Fibroblast of the aortic adventitia (primary cell): ENCODE data around the gene GPX8. TPM values are rescaled to one million over a fixed set of nuclear protein-coding genes. Genes with fewer than 3 reads are reported as not detected.
A peak's percentile ranks its signal among the peaks of the same experiment; 100 is the strongest.

ENCODE experiments used
- DNase-seq: peaks from one replicate; pipeline ENCODE4 v3.0.0-alpha.2; 2010; ENCODE audit warnings: low read depth
- H3K4me3 ChIP-seq: 2 replicates; pipeline ENCODE4 v1.5.1; 2011; ENCODE audit warnings: low read depth, mild to moderate bottlenecking, control low read depth, low read length, moderate library complexity
- CTCF ChIP-seq: IDR thresholded peaks from 2 replicates; pipeline ENCODE4 v1.5.1; 2011; ENCODE audit warnings: mild to moderate bottlenecking, low read length, control low read depth, inconsistent platforms; ENCODE audit not compliant: insufficient read depth
- total RNA-seq: library from RNA; depleted of rRNA; stranded (reverse); fragments of >200 nt; gene quantifications from 2 replicates; pipeline ENCODE4 v1.2.3, GENCODE V29; 2012; ENCODE audit warnings: low replicate concordance

The GPX8 gene
- total RNA-seq = 79.7 and 244 TPM in 2 replicates

GRCh38 chr5:55159763-55160492 is at the start of gene GPX8:
Gene GPX8, plus strand, starts transcription at chr5:55160171. Its CDS starts 22 bp downstream, at chr5:55160193.
- peak; percentile 93 for DNase-seq
- peak; percentile 63 for TF ChIP-seq CTCF
- peak within 1 kb of the TSS; percentile 68 for H3K4me3 ChIP-seq

GRCh38 chr5:55110217-55110616 is 49.8 kb upstream of the GPX8 start:
- TF ChIP-seq CTCF = no peak
- no peak for DNase-seq
- no peak overlapping the region for H3K4me3 ChIP-seq

GRCh38 chr5:55113327-55113726 is 46.6 kb upstream of the GPX8 start:
- no peak overlapping the region for H3K4me3 ChIP-seq
- no peak for TF ChIP-seq CTCF
- DNase-seq = no peak

GRCh38 chr5:55114061-55114460 is 45.9 kb upstream of the GPX8 start:
- no peak for DNase-seq
- TF ChIP-seq CTCF = no peak
- no peak overlapping the region for H3K4me3 ChIP-seq

GRCh38 chr5:55123365-55123764 is 36.6 kb upstream of the GPX8 start:
- DNase-seq = no peak
- no peak overlapping the region for H3K4me3 ChIP-seq
- TF ChIP-seq CTCF = no peak

GRCh38 chr5:55134053-55134722 is 25.8 kb upstream of the GPX8 start:
- TF ChIP-seq CTCF = no peak
- H3K4me3 ChIP-seq = no peak overlapping the region
- no peak for DNase-seq

- no peak for TF ChIP-seq CTCF
- no peak overlapping the region for H3K4me3 ChIP-seq
- DNase-seq = peak; percentile 32
Measured at GRCh38 chr5:55136521-55136920, 23.4 kb upstream of the GPX8 start.
